Measurements from ENCODE around the gene SOAT2.
"Not testable (repeated sequence)": the region's sequence is repeated elsewhere in the genome, so short reads cannot be mapped to it uniquely, and the experiment has no call there.

SOAT2 gene

DNA sequence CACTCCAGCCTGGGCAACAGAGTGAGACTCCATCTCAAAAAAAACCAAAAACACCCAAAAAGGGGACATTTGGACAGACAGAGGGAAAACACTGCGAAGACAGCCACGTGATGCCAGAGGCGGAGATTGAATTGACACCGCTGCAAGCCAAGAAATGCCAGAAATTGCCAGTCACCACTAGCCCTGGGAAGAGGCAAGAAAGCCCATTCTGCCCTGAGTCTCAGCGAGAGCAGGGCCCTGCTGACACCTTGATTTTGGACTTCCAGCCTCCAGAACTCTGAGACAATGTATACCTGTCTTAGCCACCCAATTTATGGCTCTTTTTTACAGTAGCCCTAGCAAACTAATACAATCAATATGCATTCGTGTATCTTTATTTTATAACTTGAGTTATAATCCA lies 13.2 kb upstream of the SOAT2 start:
- no peak for DNase-seq

DNA sequence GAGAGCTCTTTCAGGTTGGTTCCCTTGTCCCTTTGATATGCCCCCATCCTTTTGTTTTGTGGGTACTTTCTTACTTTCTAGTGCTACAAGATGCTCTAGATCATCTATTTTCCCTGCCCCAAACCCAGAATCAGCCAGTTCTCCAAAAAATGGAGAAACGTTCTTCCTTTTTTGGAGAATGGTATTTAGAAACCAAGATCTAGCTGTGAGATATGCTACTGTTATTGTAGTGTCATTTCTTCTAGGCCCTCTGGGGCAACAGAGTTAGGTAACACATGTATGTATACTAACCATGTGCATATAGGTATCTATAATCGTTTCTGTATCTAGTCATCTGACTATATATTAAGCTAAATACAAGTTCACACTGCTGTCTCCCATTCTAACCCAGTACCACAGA lies 12.7 kb upstream of the SOAT2 start:
- DNase-seq, result no peak

DNA sequence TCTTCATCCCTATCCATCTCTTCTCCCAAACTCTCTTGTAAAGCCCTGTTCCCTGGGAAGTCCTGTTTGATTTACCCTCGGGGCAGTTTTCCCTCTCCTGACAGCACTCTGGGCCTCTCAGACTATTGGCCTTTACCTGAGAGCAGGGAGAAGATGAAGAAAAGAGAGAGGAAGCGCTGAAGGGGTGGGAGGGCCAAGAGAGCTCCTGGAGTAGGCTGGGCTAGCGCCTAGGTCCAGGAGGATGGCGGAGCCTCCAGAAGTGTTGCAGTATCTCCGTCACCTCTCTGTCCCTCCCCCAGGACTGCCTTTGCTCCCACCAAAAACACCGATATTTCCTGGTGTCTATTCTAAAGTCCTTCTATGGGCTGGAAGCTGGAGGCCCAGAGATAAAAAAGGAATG lies 11.5 kb upstream of the SOAT2 start:
- no peak for DNase-seq

- DNase-seq, result no peak
These were observed 9.4 kb upstream of the SOAT2 start for GRCh38 chr12:53093777-53094393.

DNA sequence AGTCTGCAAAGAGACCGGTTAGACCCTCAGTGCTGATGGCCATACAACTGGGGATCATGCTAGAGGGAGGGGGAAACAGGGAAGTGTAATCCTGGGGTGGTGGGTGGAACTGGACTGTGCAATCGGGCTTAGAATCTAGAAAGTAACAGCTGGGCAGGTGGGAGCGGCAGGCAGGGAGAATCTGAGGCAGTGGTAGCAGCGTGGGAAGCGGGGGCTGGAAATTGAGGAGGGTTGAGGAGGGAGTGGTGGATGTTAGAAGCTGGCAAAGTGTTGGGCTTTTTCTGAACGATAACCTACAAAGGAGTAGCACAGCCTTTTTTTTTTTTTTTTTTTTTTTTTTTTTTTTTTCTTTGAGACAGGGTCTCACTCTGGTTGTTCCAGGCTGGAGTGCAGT lies 8.9 kb upstream of the SOAT2 start:
- DNase-seq, result no peak

- DNase-seq, result not testable (repeated sequence)
These were observed 8.3 kb upstream of the SOAT2 start for GRCh38 chr12:53094796-53095595.

DNA sequence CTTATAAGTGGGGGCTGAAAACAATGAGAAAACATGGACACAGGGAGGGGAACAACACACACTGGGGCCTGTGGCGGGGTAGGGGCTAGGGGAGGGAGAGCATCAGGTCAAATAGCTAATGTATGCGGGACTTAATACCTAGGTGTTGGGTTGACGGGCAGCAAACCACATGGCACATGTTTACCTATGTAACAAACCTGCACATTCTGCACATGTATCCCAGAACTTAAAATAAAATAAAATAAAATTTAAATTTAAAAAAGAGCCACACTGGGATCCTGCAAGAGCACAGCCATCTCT lies 7.7 kb upstream of the SOAT2 start:
- not testable (repeated sequence) for DNase-seq

GRCh38 chr12:53096089-53096741 lies 7.1 kb upstream of the SOAT2 start:
- DNase-seq, result no peak

- DNase-seq, result no peak
These were observed 6.5 kb upstream of the SOAT2 start for GRCh38 chr12:53096759-53097158.

DNA sequence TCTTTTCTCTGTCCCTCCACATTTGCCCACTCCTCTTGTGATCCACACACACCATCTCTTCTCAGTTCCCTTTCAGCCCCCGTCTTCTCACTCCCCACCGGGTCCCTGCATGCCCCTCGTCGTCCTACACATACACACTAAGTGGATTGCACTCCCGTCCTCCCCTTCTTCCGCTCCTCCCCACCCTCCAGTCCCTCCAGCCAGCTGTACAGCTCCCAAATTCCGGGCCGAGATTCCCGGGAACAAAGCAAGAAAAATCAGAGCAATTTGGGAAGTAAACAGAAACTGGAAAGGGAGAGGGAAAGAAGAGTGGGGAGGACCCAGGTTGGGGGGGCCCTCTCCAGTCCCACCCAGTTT lies 6.1 kb upstream of the SOAT2 start:
- no peak for DNase-seq

GRCh38 chr12:53097564-53098353 lies 5.5 kb upstream of the SOAT2 start, which contains the start of gene IGFBP6:
IGFBP6 (plus strand) TSS chr12:53097667; CDS start chr12:53097718, 51 bp downstream.
- no peak for DNase-seq

GRCh38 chr12:53098354-53098981 lies 4.8 kb upstream of the SOAT2 start:
- no peak for DNase-seq

GRCh38 chr12:53099071-53099882 lies 4.0 kb upstream of the SOAT2 start:
- peak; percentile 11 for DNase-seq

- DNase-seq, result no peak
These were observed 2.7 kb upstream of the SOAT2 start for GRCh38 chr12:53100466-53101151.

DNA sequence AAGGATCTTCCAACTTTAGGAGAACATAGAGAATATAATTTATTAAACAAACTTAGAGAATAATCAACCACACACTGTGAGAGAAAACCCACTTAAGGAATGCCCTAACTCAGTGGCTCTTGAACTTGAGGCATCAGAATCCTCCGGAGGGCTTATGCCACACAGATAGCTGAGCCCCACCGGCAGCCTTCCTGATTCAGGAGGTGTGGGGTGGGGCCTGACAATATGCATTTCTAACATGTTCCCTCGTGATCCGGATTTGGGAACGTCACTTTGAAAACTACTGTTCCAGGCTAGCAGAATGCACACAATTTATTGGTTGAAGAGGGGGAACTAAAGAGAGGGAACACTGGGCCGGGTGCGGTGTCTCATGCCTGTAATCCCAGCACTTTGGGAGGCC lies 2.0 kb upstream of the SOAT2 start:
- DNase-seq, result no peak

DNA sequence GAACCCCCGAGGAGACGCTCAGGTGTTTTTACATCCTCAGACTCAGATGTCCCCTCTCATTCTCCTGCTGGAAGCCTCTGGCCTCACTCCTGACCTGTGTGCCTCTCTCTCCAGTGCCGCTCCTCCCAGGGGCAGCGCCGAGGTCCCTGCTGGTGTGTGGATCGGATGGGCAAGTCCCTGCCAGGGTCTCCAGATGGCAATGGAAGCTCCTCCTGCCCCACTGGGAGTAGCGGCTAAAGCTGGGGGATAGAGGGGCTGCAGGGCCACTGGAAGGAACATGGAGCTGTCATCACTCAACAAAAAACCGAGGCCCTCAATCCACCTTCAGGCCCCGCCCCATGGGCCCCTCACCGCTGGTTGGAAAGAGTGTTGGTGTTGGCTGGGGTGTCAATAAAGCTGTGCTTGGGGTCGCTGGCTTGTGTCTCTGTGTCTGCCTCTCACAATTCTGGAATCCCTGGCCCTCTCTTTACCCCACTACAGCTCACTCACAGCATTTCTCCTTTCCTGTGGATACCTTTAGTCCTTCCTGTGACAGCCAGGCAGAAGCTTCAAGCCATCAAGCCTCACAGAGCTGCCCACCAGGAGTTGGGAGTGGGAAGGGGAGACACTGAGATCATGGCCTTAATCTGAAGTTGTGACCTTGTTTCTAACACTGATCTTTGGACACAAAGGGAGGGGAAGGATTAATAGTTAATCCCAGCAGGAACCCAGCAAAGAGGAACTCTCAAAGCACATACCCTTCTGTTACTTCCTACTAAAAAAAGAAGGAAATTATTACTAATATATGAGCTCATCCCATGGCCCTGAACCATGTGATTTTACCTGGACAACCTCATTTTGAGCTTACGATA lies 1.1 kb upstream of the SOAT2 start:
- DNase-seq, result no peak

DNA sequence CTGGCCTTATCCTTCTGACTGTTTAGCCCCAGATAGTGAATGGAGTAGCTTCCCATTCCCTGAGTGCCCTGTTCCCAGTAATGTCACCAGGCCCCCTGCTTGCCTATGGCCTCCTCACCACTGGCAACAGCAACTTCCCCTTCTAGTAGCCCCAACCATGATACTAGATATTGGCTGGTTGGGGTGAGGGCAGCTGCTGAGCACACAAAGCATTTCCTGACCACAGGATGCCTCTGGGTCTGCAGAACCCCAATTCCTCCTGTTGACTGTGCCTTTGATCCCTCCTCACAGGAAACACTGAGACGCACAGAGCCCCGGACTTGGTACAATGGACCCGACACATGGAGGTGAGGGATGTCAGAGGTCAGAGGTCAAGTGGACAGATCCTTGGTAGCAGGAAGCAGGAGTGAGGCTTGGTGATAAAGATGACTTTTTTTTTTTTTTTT lies 597 bp downstream of the SOAT2 start:
- DNase-seq, result no peak

DNA sequence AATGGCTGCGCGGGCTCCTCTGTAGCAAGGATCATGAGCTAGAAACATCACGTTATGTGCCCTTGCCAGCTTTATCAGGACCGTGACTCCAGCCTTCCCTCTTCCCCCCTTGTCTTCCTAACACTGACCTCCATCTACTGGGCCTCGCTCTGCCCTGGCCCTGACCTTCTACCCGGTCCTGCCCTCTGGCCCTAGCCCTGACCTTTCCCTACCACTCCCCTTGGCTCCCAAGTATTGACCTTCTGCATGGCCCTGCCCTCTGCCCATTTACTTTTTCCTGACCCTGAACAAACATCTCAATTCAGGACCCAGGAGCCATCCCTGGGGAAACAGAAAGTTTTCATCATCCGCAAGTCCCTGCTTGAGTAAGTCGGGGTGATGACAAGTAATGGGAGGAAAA lies 2.0 kb downstream of the SOAT2 start:
- no peak for DNase-seq

DNA sequence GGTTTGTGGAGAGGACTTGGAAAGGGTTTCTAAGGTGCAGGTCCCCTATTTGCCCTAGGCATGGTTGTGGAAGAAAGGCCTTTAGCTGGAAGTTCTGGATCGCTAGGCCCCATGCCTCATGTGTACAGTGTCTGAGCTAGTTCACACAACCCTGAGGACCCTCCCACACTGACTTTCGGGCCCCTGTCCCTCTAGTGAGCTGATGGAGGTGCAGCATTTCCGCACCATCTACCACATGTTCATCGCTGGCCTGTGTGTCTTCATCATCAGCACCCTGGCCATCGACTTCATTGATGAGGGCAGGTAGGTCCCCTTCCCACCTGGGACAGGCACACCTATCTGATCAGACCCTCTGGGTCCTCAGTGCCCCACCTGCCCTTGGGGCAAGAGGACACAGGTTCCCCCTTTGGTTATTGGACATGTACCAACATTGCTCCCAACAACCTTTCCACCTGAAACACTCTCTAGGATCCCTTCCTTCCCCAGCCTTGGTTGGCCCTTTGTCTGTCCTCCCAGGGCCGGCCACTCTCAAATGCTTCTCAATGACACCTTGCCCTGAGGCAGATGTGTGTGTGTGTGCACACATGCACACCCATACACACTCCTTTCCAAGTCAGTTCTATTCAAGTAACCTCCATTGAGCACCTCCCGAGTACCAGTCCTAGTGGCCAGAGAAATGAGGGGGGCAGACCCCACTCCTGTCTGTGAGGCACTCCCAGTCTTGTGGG lies 2.6 kb downstream of the SOAT2 start:
- no peak for DNase-seq

DNA sequence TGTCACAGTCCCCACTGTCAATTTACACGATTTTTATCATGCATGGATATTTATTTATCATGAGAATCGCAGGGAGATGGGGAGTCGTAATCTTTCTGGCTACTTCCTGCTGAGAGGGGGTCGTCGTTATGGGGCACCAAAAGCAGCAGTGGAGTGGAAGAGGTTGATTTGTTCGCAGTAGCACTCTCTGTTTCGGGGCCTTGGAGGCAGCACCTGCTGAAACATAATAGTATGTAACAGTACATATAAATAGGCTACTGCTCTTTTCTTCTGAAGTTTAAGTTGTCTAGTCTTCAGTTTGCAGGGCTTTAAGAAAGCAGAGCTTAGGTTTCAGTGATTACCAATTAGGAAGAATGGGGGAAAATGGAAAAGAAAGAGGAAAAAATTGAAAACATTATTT lies 3.8 kb downstream of the SOAT2 start:
- DNase-seq, result no peak

Data from NCI-H187 treated with DMSO at 0.1 percent for 48 hours (cell line).